Mesenchymal stem cell (in vitro differentiated cells and primary cell): ENCODE data around the gene CNKSR3.

Experiments
- DNase-seq: peaks from one replicate; pipeline ENCODE4 v3.0.0-alpha.2; 2013
- H2AFZ ChIP-seq: one replicate; pipeline ENCODE4 v1.6.1; 2013; ENCODE audit warnings: low read depth, mild to moderate bottlenecking, control low read depth, inconsistent platforms, low read length, moderate library complexity
- H2AK5ac ChIP-seq: 2 replicates; pipeline ENCODE4 v1.6.1; 2013; ENCODE audit warnings: low read length, moderate library complexity, mild to moderate bottlenecking, inconsistent platforms; ENCODE audit not compliant: severe bottlenecking
- H2BK120ac ChIP-seq: one replicate; pipeline ENCODE4 v1.6.1; 2013; ENCODE audit warnings: low read depth, mild to moderate bottlenecking, inconsistent platforms, low read length, moderate library complexity
- H2BK12ac ChIP-seq, 2 experiments: one replicate each; pipeline ENCODE4 v1.6.1; 2013; ENCODE audit warnings: inconsistent platforms in 2 of 2, low read length in 2 of 2, mild to moderate bottlenecking in 2 of 2, moderate library complexity in 2 of 2, control low read depth in 1 of 2
- H2BK15ac ChIP-seq: one replicate; pipeline ENCODE4 v1.6.1; 2013; ENCODE audit warnings: mild to moderate bottlenecking, low read depth, inconsistent platforms; ENCODE audit not compliant: poor library complexity, severe bottlenecking
- H2BK5ac ChIP-seq: 2 replicates; pipeline ENCODE4 v1.6.1; 2013; ENCODE audit warnings: low read depth, mild to moderate bottlenecking, low read length, control low read depth, inconsistent platforms; ENCODE audit not compliant: poor library complexity, severe bottlenecking
- H3K14ac ChIP-seq, 2 experiments: one replicate each; pipeline ENCODE4 v1.6.1; 2013; ENCODE audit warnings: inconsistent platforms in 2 of 2, low read length in 2 of 2, control low read depth in 1 of 2, mild to moderate bottlenecking in 1 of 2, moderate library complexity in 1 of 2
- H3K18ac ChIP-seq, 2 experiments: one replicate each; pipeline ENCODE4 v1.6.1; 2013; ENCODE audit warnings: inconsistent platforms in 2 of 2, low read length in 2 of 2, control low read depth in 1 of 2, low read depth in 1 of 2, mild to moderate bottlenecking in 1 of 2
- H3K23ac ChIP-seq, 2 experiments: one replicate each; pipeline ENCODE4 v1.6.1; 2013; ENCODE audit warnings: inconsistent platforms in 2 of 2, low read length in 2 of 2, mild to moderate bottlenecking in 2 of 2, moderate library complexity in 2 of 2, control low read depth in 1 of 2
- H3K27ac ChIP-seq: 2 replicates; pipeline ENCODE4 v1.5.1; 2013; ENCODE audit warnings: mild to moderate bottlenecking, moderate library complexity, low read length, control low read depth, inconsistent platforms; ENCODE audit not compliant: poor library complexity, severe bottlenecking
- H3K27me3 ChIP-seq, 2 experiments: 2 replicates each; pipeline versions ENCODE4 v1.6.1 to v1.7.0; 2013; ENCODE audit warnings: low read length in 2 of 2, mild to moderate bottlenecking in 2 of 2, moderate library complexity in 2 of 2, control low read depth in 1 of 2, inconsistent platforms in 1 of 2; ENCODE audit not compliant: control insufficient read depth in 1 of 2, insufficient read depth in 1 of 2
- H3K36me3 ChIP-seq, 2 experiments: 2 replicates each; pipeline versions ENCODE4 v1.6.1 to v1.7.0; 2013; ENCODE audit warnings: low read length in 2 of 2, control low read depth in 1 of 2, inconsistent platforms in 1 of 2, low read depth in 1 of 2, mild to moderate bottlenecking in 1 of 2; ENCODE audit not compliant: insufficient read depth in 2 of 2, control insufficient read depth in 1 of 2
- H3K4ac ChIP-seq, 2 experiments: one replicate each; pipeline ENCODE4 v1.6.1; 2013; ENCODE audit warnings: inconsistent platforms in 2 of 2, low read length in 2 of 2, mild to moderate bottlenecking in 2 of 2, moderate library complexity in 2 of 2, control low read depth in 1 of 2, low read depth in 1 of 2
- H3K4me1 ChIP-seq: 2 replicates; pipeline ENCODE4 v1.6.1; 2013; ENCODE audit warnings: low read depth, low read length, control low read depth; ENCODE audit not compliant: control insufficient read depth, insufficient read depth
- H3K4me2 ChIP-seq: 2 replicates; pipeline ENCODE4 v1.6.1; 2013; ENCODE audit warnings: low read length, mild to moderate bottlenecking, inconsistent platforms; ENCODE audit not compliant: poor library complexity, severe bottlenecking
- H3K4me3 ChIP-seq, 2 experiments: 2 replicates each; pipeline versions ENCODE4 v1.5.1 to v1.7.0; 2013; ENCODE audit warnings: low read length in 2 of 2, mild to moderate bottlenecking in 2 of 2, control low read depth in 1 of 2, low read depth in 1 of 2; ENCODE audit not compliant: insufficient read depth in 1 of 2
- H3K79me1 ChIP-seq: replicated peaks from 2 replicates; pipeline ENCODE4 v1.6.1; 2013; ENCODE audit warnings: mild to moderate bottlenecking, control low read depth, low read length, inconsistent platforms; ENCODE audit not compliant: poor library complexity, severe bottlenecking
- H3K9ac ChIP-seq: 2 replicates; pipeline ENCODE4 v1.7.0; 2013; ENCODE audit warnings: mild to moderate bottlenecking, low read length, moderate library complexity
- H3K9me3 ChIP-seq: 2 replicates; pipeline ENCODE4 v1.7.0; 2013; ENCODE audit warnings: mild to moderate bottlenecking, low read length; ENCODE audit not compliant: control insufficient read depth
- H4K8ac ChIP-seq: one replicate; pipeline ENCODE4 v1.6.1; 2013; ENCODE audit warnings: inconsistent platforms, mild to moderate bottlenecking, low read length, moderate library complexity
- H4K91ac ChIP-seq: one replicate; pipeline ENCODE4 v1.6.1; 2013; ENCODE audit warnings: mild to moderate bottlenecking, low read length, inconsistent platforms
- WGBS: methylation state at CpG from one replicate; pipeline ENCODE4 v1.1.7; 2013; ENCODE audit warnings: mixed read lengths; 5-methylcytosine and 5-hydroxymethylcytosine counted together

CNKSR3 gene

DNA sequence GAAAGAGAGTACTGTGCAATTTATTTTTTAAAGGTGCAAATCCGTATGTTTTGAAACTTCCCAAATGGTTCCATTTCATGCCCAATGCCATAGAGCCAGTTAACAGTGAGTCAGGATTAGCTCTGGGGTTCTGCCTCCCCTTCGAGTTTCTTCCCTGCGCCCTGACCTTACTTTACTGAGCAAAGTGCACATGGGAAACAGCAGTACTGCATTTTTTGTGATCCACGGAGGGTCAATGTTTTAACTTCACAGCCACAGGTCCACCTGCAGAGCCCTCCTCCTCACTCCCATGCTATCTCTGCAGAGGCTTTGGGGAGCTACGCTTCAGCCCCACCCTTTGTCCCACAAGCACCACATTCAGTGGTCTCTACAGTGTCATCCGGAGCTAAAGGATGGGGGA is 44.0 kb upstream of the CNKSR3 start:
- H2AFZ ChIP-seq: no peak overlapping the region
- no peak overlapping the region for H3K4me3 ChIP-seq
- H3K14ac ChIP-seq: no peak overlapping the region
- no peak overlapping the region for H3K23ac ChIP-seq
- H3K36me3 ChIP-seq: no peaks in the 10 kb centered on the region
- no peaks in the 10 kb centered on the region for H3K9me3 ChIP-seq
- no peak overlapping the region for H4K8ac ChIP-seq
- DNase-seq: no peak
- H3K18ac ChIP-seq: no peak overlapping the region
- H2BK12ac ChIP-seq: no peak overlapping the region
- H2BK15ac ChIP-seq: no peak overlapping the region
- 90% methylated on average over 4 of the region's 6 CpGs for WGBS
- H2BK5ac ChIP-seq: no peak overlapping the region
- H3K27me3 ChIP-seq: peaks cover 0 to 15% of the 10 kb centered on the region in 2 experiments
- H2BK120ac ChIP-seq: no peak overlapping the region
- peak overlapping the region; percentile 21 for H2AK5ac ChIP-seq
- peaks cover 10% of the 10 kb centered on the region for H3K4me1 ChIP-seq
- H3K9ac ChIP-seq: no peak overlapping the region
- H3K79me1 ChIP-seq: no peaks in the 10 kb centered on the region
- H4K91ac ChIP-seq: no peak overlapping the region
- H3K4ac ChIP-seq: no peak overlapping the region
- H3K27ac ChIP-seq: peak overlapping the region; percentile 76
- H3K4me2 ChIP-seq: no peak overlapping the region

DNA sequence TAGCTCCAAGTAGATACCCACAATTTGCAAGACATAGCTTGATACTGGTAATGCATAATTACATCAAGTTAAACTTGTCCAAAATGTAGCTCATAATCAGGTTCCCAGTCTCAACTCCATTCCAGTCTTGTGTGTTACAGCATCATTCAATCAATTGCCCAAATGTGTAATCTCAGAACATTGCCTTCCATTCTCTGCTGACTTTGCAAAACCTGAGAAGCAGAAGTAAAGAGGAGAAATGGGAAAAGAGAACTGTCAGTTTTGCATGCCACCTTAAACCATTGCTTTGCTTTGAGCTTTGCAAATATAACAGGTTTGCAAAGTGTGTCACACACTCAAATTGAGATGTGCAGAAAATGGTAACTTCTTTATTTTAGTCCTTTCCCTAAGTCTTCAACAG is 40.3 kb upstream of the CNKSR3 start:
- Histone ChIP-seq H3K9ac (no peak overlapping the region), H2AFZ (no peak overlapping the region), H3K36me3 (no peaks in the 10 kb centered on the region), H3K4me3 (no peak overlapping the region), H3K18ac (no peak overlapping the region), H2BK15ac (no peak overlapping the region), H2BK12ac (no peak overlapping the region), H3K23ac (no peak overlapping the region), H3K9me3 (no peaks in the 10 kb centered on the region), H3K4me2 (no peak overlapping the region), H3K4ac (no peak overlapping the region), H4K8ac (no peak overlapping the region), H3K4me1 (peaks cover 13% of the 10 kb centered on the region), H3K27ac (no peak overlapping the region), H4K91ac (no peak overlapping the region), H2BK120ac (no peak overlapping the region), H3K14ac (no peak overlapping the region), H3K27me3 (peaks cover 0 to 9% of the 10 kb centered on the region in 2 experiments), H3K79me1 (no peaks in the 10 kb centered on the region), H2BK5ac (no peak overlapping the region), H2AK5ac (no peak overlapping the region)
- DNase-seq: no peak

DNA sequence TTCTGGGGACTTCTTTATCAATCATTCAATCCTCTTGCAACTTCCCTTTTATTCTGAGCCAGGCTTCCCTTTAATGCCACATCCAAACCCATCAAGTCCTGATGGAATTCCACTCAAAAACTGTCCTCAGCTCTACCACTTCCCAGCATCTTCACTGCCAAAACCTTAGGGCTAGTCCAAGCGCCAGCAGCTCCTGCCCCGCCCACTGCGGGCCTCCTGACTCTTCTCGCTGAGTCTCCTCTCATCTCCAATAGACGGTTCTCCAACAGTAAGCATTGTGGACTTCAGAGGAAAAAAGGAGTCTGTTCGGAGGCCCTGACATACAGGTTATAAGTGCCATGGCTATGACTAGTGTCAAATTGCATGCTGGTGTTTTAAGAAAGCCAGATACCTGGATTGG is 38.7 kb upstream of the CNKSR3 start:
- Histone ChIP-seq H2BK15ac (peak overlapping the region; percentile 69), H3K27ac (no peak overlapping the region), H4K91ac (no peak overlapping the region), H2AK5ac (peak overlapping the region; percentile 83), H3K79me1 (no peaks in the 10 kb centered on the region), H3K4ac (no peak overlapping the region), H3K36me3 (no peaks in the 10 kb centered on the region), H3K4me3 (no peak overlapping the region), H3K4me1 (peaks cover 7% of the 10 kb centered on the region), H3K23ac (no peak overlapping the region), H3K14ac (no peak overlapping the region), H2BK12ac (peak overlapping the region in 1 of 2 experiments; percentile 77), H4K8ac (peak overlapping the region; percentile 6), H2BK5ac (no peak overlapping the region), H3K18ac (no peak overlapping the region), H3K4me2 (no peak overlapping the region), H2AFZ (no peak overlapping the region), H3K27me3 (peaks cover 0 to 10% of the 10 kb centered on the region in 2 experiments), H2BK120ac (no peak overlapping the region), H3K9ac (no peak overlapping the region), H3K9me3 (no peaks in the 10 kb centered on the region)
- DNase-seq: no peak
- 95% methylated on average over 5 of the region's 6 CpGs for WGBS

DNA sequence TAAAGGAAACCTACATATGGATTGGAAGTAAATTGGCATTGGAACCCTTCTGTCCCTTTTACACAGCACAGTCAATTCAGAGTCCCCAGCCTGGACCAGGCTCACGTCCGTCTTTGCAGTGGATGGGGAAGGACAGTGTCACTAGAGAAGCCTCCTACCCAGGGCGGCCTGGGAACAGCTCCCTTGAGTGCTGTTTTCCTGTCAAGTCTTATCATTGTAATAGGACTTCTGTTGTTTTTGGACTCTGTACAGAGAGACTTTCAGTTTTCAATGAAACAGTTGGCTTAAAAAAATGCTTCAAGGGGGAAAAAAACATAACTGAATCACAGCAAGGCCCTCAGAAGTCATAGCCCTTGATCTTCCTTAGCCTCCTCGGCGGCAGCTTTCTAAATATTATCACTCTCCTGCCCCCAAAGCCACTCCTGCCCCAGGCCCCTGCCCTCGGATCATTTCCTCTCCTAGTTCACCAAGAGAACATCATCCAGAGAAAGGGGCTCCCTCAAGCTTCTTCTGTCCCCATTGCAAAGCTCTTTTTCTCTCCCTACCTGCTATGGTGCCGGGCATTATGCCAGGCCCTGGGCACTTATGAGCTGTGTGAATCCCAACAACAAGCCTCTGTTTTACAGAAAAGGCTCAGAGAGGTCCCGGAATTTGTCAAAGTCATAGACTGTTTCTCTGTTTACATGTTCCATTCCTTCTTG is 37.8 kb upstream of the CNKSR3 start:
- no peak overlapping the region for H3K14ac ChIP-seq
- no peak overlapping the region for H2BK120ac ChIP-seq
- DNase-seq: peak; percentile 43
- H2BK15ac ChIP-seq: no peak overlapping the region
- H3K27me3 ChIP-seq: peaks cover 0 to 10% of the 10 kb centered on the region in 2 experiments
- no peak overlapping the region for H4K91ac ChIP-seq
- no peak overlapping the region for H3K4me3 ChIP-seq
- no peak overlapping the region for H2BK5ac ChIP-seq
- H3K4ac ChIP-seq: no peak overlapping the region
- H3K23ac ChIP-seq: no peak overlapping the region
- no peak overlapping the region for H4K8ac ChIP-seq
- H2AFZ ChIP-seq: no peak overlapping the region
- H3K4me1 ChIP-seq: peaks cover 7% of the 10 kb centered on the region
- no peak overlapping the region for H3K9ac ChIP-seq
- no peaks in the 10 kb centered on the region for H3K9me3 ChIP-seq
- H3K36me3 ChIP-seq: no peaks in the 10 kb centered on the region
- H2BK12ac ChIP-seq: no peak overlapping the region
- no peaks in the 10 kb centered on the region for H3K79me1 ChIP-seq
- no peak overlapping the region for H3K27ac ChIP-seq
- peak overlapping the region in 1 of 2 experiments; percentile 50 for H3K18ac ChIP-seq
- no peak overlapping the region for H2AK5ac ChIP-seq
- H3K4me2 ChIP-seq: no peak overlapping the region
- 28% methylated on average over 8 of the region's 8 CpGs for WGBS
